Activated CD4-positive, alpha-beta T cell treated with anti-CD3 and anti-CD28 coated beads, Interleukin-2, amount 50 U/mL, for 24 hours (primary cell): ENCODE data around the gene KCTD21.

Source experiments
- DNase-seq, 2 donors: peaks; one replicate each; pipeline ENCODE4 v3.0.0-alpha.2; 2020; ENCODE audit warnings: low read depth in 1 of 2, low spot score in 1 of 2

The KCTD21 gene

DNA sequence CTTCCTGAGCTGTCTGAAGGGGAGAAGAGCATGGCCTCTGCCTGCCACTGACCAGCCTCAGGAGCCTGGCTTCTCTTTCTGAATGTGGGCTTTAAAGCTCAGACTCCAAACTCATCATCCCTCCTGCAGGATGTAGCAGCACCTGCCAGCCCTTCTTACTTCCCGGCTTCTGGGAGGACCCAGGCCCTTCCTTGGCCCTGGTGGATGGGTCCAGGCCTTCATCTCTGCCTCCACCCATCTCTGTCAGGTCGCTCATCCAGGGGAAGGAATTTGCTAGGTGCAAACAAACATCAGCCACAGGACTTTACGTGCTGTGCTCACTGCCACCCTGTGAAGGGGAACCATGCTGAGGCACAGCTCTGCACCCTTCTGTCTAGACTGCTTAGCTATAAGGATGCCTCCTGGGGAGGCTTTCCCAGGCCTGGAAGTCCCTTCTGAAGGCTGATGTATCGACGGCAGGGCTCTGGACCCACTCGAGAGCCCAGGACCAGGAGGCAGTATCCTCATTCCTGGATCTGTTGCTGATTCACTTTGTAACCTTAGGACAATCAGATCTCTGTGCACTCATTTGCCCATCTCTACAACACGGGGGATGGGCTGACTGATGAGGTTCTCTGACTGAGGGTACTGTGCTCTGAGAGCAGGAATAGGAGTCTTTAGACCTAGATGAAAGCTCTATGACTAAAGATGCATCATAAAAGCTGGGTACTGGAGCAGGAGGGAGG lies 31.2 kb upstream of the KCTD21 start:
- no peak for DNase-seq

DNA sequence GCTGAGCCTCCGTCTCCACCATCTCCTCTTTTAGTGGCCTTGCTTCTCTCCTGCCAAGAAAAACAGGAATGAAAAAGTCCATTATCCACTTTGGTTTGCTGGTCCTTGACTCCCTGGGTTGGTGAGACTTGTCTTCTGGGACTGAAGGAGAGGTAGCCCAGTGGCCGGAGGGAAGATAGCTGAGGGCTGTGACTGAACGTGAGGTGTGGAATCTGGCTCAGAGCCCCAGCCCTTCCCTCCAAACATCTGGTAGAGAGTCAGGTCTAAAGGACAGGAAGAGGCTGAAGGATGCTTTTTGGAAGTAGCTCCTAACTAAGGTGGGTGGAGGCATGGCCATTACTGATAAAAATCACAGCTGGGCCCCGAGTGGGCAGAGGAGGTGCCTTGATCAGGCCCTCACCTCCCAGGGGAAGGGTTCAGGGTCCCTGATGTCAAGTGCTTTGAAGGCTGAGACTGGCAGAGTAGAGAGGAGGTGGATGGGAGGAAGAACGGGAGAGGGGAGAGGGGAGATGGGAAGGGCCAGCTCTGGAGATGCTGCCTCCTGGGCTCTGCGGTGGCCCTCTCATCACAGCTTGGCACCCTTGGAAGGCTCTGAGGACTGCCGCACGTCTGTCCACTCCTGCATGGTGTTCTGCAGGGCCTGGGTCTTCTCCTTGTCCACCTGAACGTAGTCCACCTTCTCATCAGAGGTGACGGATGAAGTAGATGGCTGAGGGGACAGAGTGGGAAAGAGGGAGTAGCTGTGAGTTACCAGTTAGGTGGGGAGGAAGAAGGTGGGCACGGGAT lies 30.5 kb upstream of the KCTD21 start:
- no peak for DNase-seq

DNA sequence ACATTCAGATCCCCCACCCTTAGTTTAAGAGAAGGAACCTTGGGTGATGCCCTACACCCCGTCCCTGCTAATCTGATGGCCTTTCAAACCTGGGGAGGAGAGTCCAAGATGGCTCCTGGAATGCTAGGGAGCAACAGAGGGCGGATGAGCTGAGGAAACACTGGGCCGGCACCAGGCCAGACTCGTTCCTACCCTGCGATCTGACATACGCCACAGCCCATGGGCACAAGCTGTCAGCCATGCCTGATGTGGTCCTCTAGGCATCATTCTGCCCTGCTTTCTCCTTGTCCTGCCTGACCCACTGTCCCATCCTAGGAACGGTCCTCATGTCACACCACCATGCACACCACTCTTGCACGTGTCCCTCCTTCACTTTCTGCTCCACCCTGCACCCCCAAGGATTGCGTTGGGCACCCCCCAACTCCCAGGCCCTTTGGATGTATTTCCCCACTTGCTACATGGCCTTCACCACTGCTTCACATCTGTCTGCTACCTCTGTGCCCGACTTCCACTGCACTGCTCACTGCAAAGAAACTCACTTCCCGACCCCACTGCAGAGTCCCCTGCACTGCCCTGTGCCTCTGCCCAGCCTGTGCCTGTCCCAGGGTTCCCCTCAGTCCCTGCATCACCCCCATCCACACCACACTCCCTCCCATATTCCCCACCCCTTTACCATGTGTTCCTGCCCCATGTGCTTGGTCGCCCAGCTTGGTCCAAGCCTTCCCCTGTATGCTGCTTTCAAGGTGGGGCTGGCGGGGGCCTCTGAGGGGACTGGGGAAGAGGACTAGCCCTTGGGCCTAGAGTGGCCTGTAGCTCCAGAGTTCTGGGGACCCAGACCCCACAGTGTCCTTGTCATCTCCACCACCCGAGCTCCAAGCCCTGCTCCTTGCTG lies 29.5 kb upstream of the KCTD21 start:
- no peak for DNase-seq

DNA sequence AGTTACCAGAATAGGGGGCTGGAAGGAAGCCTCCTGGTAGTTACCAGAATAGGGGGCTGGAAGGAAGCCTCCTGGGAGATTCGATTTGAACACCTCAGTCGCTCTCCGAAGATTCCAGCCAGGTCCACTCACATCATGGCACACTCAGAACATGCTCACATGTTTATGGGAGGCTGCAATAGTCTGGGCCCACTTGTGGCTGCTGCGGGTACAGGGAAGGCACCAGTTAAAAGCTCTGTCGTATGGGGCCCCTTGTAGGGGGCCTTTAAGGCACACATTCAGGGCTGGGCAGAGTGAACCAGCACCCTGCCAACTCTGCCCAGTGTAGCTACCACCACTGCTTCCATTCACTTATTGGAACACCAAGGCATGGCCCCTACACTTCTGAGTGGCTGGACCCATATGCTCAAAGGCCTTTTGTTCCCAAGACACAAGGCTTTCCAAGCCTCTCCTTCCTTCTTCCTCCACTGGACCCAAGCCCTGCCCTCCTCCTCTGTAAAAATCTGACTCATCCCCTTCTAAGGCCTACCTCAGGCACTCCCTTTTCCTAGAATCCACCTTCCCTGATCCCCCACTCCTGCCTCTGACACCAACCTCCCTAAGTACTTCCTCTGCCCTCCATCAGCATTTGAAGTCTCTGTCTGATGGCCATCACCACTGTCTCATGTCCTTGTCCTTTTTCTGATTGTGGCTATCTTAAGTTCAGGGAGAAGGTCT lies 28.3 kb upstream of the KCTD21 start:
- no peak for DNase-seq

DNA sequence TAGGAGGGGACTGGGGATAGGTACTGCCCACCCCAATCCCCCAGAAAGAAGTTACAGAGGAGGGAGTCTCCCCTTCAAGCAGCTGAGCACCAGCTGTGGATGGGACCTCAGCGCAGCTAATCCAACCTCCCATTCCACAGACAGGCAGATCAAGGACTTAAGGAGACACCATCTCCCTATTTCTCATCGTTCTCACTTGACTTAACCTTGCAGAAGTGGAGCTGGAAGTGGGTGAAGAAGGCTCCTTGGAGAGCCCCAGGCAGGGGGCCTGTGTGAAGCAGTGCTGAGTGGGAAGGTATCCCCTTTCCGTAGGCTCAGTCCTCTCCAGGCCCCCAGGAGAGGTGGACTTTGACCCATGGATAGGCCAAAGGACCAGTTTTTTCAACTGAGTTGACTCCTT lies 27.6 kb upstream of the KCTD21 start:
- DNase-seq: no peak

DNA sequence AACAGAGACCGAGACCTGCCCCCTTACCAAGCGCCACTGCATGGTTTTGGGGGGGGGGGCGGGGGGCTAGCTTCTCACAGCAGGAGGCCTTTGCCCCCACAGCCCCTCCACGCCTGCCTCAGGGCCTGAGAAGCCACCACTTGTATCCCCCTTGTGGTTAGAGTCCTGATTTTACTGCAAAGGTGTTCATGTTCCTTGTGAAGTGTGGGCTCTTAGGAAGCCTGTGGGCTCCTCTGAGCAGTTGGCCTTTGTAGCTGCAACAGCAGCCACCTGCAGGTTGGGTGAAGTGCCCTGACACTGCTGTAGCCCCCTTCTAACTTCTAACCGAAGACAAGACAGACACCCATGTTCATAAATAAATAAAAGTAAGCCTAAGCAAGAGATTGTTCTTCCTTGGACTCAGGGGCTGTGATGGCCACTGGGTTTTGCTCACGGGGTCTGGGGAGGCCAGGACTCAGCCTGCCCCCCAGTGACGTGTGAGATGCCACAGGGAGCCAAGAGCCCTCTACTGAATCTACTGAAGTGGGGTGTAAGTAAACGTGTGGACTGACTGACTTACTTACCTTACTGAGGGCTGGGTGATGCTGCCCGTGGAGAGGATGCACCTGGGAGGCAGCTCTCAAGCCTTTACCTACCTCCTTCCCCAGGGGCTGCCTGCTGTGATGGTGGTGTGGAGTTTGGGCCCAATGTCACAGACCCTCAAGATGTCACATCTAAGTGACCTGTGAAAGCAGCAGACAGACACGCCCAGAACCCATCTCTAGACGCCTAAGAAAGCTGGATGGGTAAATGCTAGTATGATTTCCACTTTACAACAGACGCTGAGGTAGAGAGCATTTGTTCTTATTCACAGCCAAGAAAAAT lies 26.1 kb upstream of the KCTD21 start:
- DNase-seq: no peak

DNA sequence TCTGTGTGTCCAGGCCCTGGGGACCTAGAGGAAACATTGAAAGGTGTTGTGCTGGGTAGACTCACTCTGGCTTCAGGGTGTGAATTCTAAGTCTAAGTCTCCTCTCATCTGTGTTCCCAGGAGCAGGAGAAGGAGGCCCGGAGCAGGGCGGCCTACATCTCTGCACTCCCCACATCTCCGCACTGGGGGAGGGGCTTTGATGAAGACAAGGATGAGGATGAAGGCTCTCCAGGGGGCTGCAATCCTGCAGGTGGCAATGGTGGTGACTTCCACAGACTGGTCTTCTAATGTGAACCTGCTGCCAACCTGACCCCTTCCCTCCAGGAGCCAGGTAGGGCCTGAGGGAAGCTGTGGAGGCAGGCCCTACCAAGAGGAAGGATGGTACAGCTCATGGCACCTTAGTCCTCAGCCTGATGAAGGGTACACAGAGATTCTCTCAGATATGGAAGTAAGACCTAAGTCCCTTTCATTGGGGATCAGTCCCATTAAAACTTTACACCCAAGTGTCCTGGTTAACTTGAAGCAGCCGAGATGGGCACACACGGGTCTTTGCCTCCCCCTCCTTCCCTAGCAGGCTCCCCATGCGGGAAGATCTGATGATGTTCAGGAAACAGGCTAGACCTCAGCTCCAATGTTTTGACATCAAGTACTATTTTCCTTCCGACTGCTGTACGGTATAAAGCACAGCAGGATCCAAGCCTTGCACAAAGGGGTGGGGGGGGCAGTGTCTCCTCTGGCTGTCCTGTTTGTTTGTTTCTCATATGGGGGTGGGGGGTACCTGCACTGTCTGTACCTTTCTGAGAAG lies 25.3 kb upstream of the KCTD21 start:
- DNase-seq: no peak

DNA sequence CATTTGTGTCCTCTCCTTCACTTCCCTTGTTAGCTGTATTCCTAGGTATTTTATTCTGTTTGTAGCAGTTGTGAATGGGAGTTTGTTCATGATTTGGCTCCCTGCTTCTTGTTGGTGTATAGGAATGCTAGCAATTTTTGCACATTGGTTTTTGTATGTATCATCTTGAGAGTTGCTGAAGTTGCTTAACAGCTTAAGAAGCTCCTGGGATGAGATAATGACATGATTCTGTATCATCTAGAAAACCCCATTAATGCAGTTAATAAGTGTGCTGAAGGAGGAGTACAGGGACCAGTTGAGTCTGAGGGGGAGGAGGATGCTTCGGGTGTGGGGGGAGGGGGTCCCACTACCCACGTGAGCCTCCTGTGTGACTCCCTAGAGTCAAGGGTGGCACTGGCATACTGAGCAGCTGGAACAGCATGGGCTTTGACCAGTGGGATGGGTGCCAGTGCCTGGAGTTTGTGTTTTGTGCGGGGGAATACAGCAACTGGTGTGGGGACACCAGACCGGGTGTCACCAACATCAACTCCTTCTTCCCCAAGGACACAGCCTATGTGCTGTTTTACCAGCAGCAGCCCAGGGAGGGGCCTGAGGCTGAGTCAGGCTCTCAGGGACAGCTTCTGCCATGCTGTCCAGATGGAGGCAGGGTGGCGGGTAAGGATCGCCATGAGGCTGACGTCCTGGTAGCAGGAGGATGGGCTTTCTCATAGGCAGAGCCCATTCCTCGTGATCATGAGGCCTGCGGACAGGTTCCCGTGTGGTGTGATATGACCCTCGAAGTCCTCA lies 24.4 kb upstream of the KCTD21 start:
- no peak for DNase-seq

DNA sequence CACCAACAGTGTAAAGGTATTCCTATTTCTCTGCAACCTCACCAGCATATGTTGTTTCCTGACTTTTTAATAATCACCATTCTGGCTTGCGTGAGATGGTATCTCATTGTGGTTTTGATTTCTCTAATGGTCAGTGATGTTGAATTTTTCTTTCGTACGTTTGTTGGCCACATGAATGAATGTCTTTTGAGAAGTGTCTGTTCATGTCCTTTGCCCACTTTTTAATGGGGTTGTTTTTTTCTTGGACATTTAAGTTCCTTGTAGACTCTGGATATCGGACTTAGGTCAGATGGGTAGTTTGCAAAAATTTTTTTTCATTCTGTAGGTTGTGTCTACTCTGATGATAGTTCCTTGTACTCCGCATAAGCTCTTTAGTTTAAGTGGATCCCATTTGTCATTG lies 23.1 kb upstream of the KCTD21 start:
- DNase-seq: no peak

DNA sequence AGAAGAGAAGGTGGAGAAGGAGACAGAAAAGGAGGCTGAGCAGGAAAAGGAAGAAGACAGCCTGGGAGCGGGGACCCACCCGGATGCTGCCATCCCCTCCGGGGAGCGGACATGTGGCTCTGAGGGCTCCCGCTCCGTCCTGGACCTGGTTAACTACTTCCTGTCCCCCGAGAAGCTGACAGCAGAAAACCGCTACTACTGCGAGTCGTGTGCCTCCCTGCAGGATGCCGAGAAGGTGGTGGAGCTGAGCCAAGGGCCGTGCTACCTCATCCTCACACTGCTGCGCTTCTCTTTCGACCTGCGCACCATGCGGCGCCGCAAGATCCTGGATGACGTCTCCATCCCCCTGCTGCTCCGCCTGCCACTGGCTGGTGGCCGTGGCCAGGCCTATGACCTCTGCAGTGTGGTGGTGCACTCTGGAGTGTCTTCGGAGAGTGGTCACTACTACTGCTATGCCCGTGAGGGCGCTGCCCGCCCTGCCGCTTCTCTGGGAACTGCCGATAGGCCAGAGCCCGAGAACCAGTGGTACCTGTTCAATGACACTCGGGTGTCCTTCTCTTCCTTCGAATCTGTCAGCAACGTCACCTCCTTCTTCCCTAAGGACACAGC lies 21.7 kb upstream of the KCTD21 start:
- no peak for DNase-seq

DNA sequence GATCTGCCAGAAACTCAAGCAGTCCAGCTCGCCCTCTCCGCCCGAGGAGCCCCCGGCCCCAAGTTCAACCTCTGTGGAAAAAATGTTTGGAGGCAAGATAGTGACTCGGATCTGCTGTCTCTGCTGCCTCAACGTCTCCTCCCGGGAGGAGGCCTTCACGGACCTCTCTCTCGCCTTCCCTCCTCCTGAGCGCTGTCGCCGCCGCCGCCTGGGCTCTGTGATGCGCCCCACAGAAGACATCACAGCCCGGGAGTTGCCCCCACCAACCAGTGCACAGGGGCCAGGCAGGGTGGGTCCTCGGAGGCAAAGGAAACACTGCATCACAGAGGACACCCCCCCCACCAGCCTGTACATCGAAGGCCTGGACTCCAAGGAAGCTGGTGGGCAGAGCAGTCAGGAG lies 21.1 kb upstream of the KCTD21 start:
- DNase-seq: no peak

DNA sequence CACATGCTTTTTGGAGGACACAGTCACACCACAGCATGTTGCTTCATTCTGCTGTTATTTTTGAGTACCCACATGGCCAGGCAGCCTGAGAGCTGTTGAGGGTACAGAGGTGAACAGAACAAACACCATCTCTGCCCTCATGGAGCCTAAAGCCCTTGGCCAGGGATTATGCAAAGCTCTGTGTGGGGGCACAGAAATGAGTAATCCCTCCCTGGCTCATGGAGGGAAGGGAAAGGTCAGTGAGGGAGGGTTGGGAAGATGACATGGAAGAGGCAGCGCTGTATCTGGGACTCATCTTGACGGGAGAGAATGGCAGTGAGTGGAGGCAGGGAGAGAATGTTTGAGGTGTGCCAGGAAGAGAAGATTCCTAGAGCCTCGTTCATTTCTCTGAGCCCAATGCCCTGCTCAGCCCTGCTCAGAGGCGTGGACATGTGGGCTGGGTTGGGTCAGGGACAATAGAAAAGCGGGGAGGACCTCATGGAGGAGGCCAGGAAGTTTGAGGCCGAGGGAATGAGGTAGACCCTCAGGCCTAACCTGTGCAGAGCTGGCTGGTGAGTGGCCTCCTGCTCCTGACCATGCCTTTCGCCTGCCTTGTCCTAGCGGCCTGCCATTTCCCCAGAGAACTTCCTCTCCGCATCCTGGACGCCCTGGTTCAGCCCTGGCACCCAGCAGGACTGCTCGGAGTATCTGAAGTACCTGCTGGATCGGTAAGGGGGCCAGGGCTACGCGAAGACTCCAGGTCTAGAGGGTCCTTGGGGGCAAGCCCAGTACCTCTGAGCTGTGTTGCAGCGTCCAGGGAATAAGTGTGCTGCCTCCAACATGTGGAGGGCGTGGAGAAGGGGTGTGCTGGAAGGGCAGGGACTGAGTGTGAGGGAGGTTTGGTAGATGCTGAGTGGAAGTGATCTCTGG lies 20.1 kb upstream of the KCTD21 start:
- DNase-seq: no peak

DNA sequence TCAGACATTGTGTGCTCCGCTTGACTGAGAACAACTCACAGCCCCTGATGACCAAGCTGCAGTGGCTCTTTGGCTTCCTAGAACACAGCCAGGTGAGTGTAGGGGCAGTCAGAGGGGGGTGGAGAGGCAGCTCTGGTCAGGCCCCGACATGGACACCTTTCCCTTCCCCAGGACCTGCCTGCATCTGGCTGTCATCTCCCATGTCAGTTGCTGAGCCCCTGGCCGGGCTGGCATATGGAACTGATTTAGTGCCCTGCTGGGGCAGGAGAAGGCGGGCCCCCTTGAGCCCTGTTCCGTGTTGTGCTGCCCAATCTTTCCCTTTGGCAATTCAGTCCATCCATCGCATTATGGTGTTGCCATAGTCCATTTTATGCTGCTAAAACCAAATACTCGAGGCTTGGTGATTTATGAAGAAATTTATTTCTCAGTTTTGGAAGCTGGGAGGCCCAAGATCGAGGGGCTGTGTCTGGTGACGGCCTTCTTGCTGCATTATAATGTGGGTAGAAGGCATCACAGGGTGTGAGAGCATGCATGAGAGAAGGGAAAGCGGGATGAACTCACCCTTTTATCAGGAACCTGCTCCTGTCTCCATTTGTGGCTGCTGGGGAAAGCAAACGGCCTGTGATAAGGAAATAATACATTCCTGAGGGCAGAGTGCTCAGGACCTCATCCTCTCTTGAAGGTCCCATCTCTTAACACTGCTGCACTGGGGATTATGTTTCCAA lies 19.3 kb upstream of the KCTD21 start:
- no peak for DNase-seq

DNA sequence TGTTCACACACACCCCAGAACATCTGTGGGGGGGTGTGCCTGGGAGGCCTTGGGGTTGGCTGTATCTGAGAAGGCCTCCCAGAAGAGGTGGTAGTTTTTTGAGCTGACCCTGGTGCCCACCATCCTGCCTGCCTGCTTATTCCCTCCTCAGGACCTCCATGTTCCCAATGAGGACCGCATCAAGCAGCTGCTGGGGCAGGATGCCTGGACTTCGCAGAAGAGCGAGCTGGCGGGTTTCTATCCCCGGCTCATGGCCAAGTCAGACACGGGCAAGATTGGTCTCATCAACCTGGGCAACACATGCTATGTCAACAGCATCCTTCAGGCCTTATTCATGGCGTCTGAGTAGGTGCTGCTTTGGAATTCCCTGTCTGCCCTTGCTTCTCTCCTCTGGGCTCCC lies 17.3 kb upstream of the KCTD21 start:
- no peak for DNase-seq

DNA sequence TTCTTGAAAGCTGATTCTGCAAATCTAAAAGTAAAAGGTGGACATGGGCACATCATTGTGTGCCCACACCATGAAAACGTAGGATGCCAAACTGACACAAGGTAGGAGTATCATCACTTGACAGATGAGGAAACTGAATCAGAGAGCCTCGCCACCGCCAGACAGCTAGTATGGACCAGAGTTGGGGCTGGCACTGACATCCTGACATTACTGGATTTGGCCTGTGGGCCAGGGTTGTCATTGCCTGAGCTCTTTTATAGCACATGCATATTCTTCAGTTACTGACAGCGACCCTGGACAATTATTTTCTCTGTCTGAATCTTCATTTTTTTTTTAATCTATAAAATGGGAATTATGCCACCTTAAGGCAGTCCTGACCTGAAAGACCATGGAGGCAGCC lies 16.8 kb upstream of the KCTD21 start:
- DNase-seq: no peak

DNA sequence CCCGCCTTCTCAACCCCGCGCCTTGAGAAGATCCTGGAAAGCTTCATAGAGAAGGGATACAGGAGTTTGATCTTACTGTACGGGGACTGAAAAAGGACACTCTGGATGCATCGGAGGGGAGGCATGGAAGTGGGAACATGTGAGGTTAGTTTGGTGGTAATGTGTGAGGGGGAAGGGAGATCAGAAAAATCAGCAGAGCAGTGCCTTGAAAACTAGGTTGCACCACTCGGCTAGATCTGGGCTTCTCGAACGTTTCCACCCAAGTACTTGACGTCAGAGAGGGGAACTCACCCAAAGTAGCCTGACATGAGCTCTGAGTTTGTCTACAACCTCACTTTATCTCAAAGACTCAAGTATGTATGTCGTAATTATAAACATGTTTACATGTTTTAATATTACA lies 14.8 kb upstream of the KCTD21 start:
- DNase-seq: no peak
